Suprapubic skin (tissue), 3 donors: ENCODE results near the gene UPF2.

Source experiments
- CTCF ChIP-seq, 2 donors: fragments of 200-600 bp in 1 of 2; fragments of 450-650 bp in 1 of 2; sonication (generic) in 1 of 2; IDR thresholded peaks; one replicate each; pipeline ENCODE4 v1.5.1; 2016 to 2019; ENCODE audit warnings: antibody characterized with exemption in 2 of 2, mild to moderate bottlenecking in 1 of 2, moderate library complexity in 1 of 2
- POLR2A ChIP-seq, 2 donors: fragments of 450-650 bp; IDR thresholded peaks; one replicate each; pipeline ENCODE4 v1.6.1; 2017; ENCODE audit warnings: antibody characterized with exemption in 2 of 2, mild to moderate bottlenecking in 2 of 2, moderate library complexity in 2 of 2

GRCh38 chr10:12061124-12061523 is 18.5 kb upstream of the UPF2 start:
- TF ChIP-seq CTCF (IDR thresholded peaks at IDR 0.05), result no peak
- TF ChIP-seq POLR2A (IDR thresholded peaks at IDR 0.05), result no peak
